ENCODE results near the gene SMG7. TPM values are rescaled to one million over a fixed set of nuclear protein-coding genes. Genes with fewer than 3 reads are reported as not detected.
A peak's percentile ranks its signal among the peaks of the same experiment; 100 is the strongest.

SMG7 gene
- total and polyA plus RNA-seq, 8 donors = 49.6 to 69.6 (median 64.8) TPM

DNA sequence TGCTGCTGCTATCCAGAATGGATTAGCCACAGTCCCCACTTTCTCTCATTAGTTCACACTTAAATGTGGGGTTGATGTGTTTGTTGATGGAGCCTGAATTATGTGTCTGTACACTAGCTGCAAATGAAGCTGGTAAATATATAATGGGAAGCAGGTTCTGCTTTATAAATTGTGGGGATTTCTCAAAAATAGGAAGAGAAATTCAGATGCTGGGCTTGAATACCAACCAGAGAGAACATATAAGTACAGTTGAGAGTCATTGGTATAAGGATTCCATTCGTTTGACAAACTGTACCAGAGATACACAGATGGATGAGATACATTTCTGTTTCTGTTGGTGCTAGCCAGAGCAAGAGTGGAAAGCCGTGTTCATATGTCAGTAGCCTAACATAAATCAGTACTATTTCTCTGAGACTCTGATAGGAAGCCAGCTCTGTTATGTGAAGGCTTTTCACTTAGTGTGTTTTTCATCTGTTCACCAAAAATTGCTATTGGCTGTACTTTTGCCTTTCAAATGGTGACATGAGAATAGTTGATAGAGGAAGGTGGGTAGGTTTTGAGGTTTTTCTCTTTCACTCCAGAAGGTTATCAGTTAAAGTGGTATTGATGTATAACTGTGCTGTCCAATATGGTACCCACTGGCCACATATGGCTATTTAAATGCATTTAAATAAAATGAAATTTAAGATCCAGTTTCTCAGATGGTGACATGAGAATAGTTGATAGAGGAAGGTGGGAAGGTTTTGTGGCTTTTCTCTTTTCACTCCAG is 15.6 kb downstream of the SMG7 start:
- ATAC-seq (no peak), DNase-seq (no peak)
- intact Hi-C loops (cut with DNase I) = no loop called here
- H3K4me3 ChIP-seq = no peak overlapping the region
- peaks cover 4 to 45% of the 10 kb centered on the region in 2 donors for H3K4me1 ChIP-seq
- H3K27me3 ChIP-seq = no peaks in the 10 kb centered on the region
- no peak for TF ChIP-seq CTCF (IDR thresholded peaks at IDR 0.05)
- no peak overlapping the region for H3K27ac ChIP-seq
- H3K9me3 ChIP-seq = no peaks in the 10 kb centered on the region
- no peaks in the 10 kb centered on the region for H3K36me3 ChIP-seq

DNA sequence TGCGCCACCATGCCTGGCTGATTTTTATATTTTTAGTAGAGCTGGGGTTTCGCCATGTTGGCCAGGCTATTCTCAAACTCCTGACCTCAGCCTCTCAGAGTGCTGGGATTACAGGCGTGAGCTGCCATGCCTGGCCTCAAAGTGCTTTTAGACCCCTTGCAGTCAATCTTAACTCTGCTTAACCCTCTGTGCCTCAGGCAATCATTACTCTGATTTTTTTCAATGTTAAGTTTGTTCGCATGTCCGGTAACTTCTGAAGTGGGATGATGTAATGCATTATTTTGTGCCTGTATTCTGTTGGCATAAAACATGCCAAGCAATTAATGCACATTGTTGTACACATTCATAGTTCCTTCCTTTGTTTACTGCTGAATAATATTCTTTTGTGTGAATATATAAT is 18.6 kb downstream of the SMG7 start:
- TF ChIP-seq CTCF (IDR thresholded peaks at IDR 0.05) = no peak
- no peak for DNase-seq
- Histone ChIP-seq H3K9me3 (no peaks in the 10 kb centered on the region), H3K27ac (no peak overlapping the region), H3K27me3 (no peaks in the 10 kb centered on the region), H3K36me3 (no peaks in the 10 kb centered on the region), H3K4me1 (peaks cover 0 to 48% of the 10 kb centered on the region in 2 donors), H3K4me3 (no peak overlapping the region)
- intact Hi-C loops (cut with DNase I) = no loop called here
- no peak for ATAC-seq

DNA sequence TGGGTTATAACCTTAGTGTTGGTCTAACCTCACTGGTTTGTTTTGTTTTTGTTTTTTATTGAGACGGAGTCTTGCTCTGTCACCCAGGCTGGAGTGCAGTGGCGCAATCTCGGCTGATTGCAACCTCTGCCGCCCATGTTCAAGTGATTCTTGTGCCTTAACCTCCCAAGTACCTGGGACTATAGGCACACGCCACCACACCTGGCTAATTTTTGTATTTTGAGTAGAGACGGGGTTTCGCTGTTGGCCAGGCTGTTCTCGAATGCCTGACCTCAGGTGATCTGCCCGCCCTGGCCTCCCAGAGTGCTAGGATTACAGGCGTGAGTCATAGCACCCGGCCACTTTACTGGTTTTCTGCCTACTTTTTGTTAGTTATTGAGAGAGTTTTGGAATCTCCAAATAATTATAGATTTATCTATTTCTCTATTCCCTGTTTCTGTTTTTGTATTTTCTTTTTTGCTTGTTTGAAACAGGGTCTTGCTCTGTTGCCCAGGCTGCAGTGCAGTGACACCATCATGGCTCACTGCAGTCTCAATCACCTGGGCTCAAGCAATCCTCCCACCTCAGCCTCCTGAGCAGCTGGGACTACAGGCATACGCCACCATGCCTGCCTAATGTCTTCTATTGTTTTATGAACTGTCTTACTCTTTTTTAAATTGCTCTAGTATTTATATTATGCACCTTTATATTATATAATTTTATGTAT is 21.4 kb downstream of the SMG7 start:
- peak overlapping the region in 1 of 2 donors; percentile 23 for H3K27ac ChIP-seq
- H3K36me3 ChIP-seq = no peaks in the 10 kb centered on the region
- H3K4me1 ChIP-seq = peaks cover 0 to 41% of the 10 kb centered on the region in 2 donors
- DNase-seq (peak in 2 of 4 donors; percentile 39 to 76), ATAC-seq (peak; percentile 40)
- no peaks in the 10 kb centered on the region for H3K27me3 ChIP-seq
- no peak overlapping the region for H3K4me3 ChIP-seq
- no peaks in the 10 kb centered on the region for H3K9me3 ChIP-seq
- TF ChIP-seq CTCF (IDR thresholded peaks at IDR 0.05) = no peak
- intact Hi-C loops (cut with DNase I) = no loop called here

DNA sequence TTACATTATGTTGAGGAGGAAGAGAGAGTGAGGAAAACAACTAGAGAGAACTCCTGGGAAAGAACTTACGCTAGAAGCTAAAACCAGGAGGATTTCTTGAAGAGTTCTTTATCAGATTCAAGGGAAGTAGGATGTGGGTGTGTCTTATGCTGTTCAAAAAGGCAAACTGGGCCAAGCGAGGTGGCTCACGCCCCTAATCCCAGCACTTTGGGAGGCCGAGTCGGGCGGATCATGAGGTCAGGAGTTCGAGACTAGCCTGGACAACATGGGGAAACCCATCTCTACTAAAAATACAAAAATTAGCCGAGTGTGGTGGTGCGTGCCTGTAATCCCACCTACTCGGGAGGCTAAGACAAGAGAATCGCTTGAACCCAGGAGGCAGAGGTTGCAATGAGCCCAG is 23.1 kb downstream of the SMG7 start:
- Histone ChIP-seq H3K27ac (no peak overlapping the region), H3K4me1 (peaks cover 0 to 48% of the 10 kb centered on the region in 2 donors), H3K4me3 (no peak overlapping the region), H3K36me3 (no peaks in the 10 kb centered on the region), H3K27me3 (no peaks in the 10 kb centered on the region), H3K9me3 (no peaks in the 10 kb centered on the region)
- DNase-seq = no peak
- no peak for TF ChIP-seq CTCF (IDR thresholded peaks at IDR 0.05)
- ATAC-seq = no peak
- intact Hi-C loops (cut with DNase I) = no loop called here

GRCh38 chr1:183497218-183497617 is 24.9 kb downstream of the SMG7 start:
- Histone ChIP-seq H3K27me3 (no peaks in the 10 kb centered on the region), H3K4me1 (peaks cover 0 to 39% of the 10 kb centered on the region in 2 donors), H3K36me3 (no peaks in the 10 kb centered on the region), H3K9me3 (no peaks in the 10 kb centered on the region), H3K27ac (no peak overlapping the region), H3K4me3 (no peak overlapping the region)
- TF ChIP-seq CTCF (IDR thresholded peaks at IDR 0.05) = no peak
- DNase-seq (no peak), ATAC-seq (no peak)
- intact Hi-C loops (cut with DNase I) = no loop called here
